ENCODE measurements around the gene ULK4.

DNA sequence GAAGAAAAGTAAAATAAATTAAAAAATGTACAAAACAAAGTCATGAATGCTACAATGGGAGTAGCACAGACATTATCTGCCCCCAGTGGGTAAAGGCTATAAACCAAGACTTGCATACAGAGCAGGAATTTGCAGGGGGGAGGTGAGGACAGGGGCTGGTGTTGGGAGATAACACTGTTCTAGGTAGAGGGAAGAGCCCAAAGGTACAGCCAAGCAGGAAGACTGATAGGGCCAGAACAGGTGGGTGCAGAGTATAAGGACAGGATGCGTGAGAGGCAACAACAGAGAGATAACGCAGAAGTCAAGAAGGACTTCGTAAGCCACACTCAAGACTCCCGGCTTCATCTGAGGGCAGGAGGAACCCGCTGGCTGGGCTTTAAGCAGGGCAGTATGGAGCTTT, 616.1 kb downstream of the ULK4 start:
- TF ChIP-seq, protein P1, sequence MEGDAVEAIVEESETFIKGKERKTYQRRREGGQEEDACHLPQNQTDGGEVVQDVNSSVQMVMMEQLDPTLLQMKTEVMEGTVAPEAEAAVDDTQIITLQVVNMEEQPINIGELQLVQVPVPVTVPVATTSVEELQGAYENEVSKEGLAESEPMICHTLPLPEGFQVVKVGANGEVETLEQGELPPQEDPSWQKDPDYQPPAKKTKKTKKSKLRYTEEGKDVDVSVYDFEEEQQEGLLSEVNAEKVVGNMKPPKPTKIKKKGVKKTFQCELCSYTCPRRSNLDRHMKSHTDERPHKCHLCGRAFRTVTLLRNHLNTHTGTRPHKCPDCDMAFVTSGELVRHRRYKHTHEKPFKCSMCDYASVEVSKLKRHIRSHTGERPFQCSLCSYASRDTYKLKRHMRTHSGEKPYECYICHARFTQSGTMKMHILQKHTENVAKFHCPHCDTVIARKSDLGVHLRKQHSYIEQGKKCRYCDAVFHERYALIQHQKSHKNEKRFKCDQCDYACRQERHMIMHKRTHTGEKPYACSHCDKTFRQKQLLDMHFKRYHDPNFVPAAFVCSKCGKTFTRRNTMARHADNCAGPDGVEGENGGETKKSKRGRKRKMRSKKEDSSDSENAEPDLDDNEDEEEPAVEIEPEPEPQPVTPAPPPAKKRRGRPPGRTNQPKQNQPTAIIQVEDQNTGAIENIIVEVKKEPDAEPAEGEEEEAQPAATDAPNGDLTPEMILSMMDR (IDR thresholded peaks at IDR 0.05; ENCODE audit: insufficient read depth, low read length, poor library complexity, severe bottlenecking): no peak
- no peak for TF ChIP-seq EZH2phosphoT487 (conservative IDR thresholded peaks at IDR 0.05; ENCODE audit: low read length)

All from SU-DHL-6 (cell line).